Cardiac fibroblast (primary cell): ENCODE data around the gene NR6A1.

Experiments used
- DNase-seq, 2 donors: peaks; one replicate each; pipeline versions ENCODE4 v3.0.0 to v3.0.0-alpha.2; 2010; ENCODE audit warnings: low read depth in 2 of 2
- H3K4me3 ChIP-seq, 2 donors: replicated peaks in 1 of 2; 1 replicate in 1 of 2; 2 replicates in 1 of 2; pipeline ENCODE4 v1.5.1; 2011; ENCODE audit warnings: low read depth in 2 of 2, low read length in 2 of 2, mild to moderate bottlenecking in 2 of 2, moderate library complexity in 1 of 2
- CTCF ChIP-seq: IDR thresholded peaks from one replicate; pipeline ENCODE4 v1.5.1; 2011; ENCODE audit warnings: low read depth, mild to moderate bottlenecking, low read length, inconsistent platforms

NR6A1 gene

GRCh38 chr9:124803911-124804310 is 32.8 kb upstream of the NR6A1 start:
- no peak overlapping the region for H3K4me3 ChIP-seq
- no peak for DNase-seq
- no peak for TF ChIP-seq CTCF

GRCh38 chr9:124802426-124802825 is 31.3 kb upstream of the NR6A1 start:
- no peak for DNase-seq
- no peak for TF ChIP-seq CTCF
- no peak overlapping the region for H3K4me3 ChIP-seq

- no peak for TF ChIP-seq CTCF
- DNase-seq, result no peak
These were observed 30.2 kb upstream of the NR6A1 start for GRCh38 chr9:124801356-124801755.

GRCh38 chr9:124800306-124801259 is 29.5 kb upstream of the NR6A1 start:
- H3K4me3 ChIP-seq, result no peak overlapping the region
- peak; percentile 22 to 84 for DNase-seq
- TF ChIP-seq CTCF, result no peak

More at GRCh38 chr9:124801356-124801755, 30.2 kb upstream of the NR6A1 start:
- no peak overlapping the region for H3K4me3 ChIP-seq

GRCh38 chr9:124799274-124800006 is 28.3 kb upstream of the NR6A1 start:
- no peak for TF ChIP-seq CTCF
- DNase-seq, result no peak
- H3K4me3 ChIP-seq, result no peak overlapping the region

- H3K4me3 ChIP-seq, result no peak overlapping the region
- TF ChIP-seq CTCF, result no peak
These were observed 26.4 kb upstream of the NR6A1 start for GRCh38 chr9:124797343-124798103.

More at GRCh38 chr9:124797343-124798103, 26.4 kb upstream of the NR6A1 start:
- peak in 1 of 2 donors; percentile 82 for DNase-seq
